T47D (cell line): ENCODE measurements around the gene GNAS.
A peak's percentile ranks its signal among the peaks of the same experiment; 100 is the strongest.
"Not testable (repeated sequence)": the region's sequence is repeated elsewhere in the genome, so short reads cannot be mapped to it uniquely, and the experiment has no call there.

Experiments used
- DNase-seq, 2 experiments: peaks; one replicate each; pipeline versions ENCODE4 v3.0.0 to v3.0.0-alpha.2; 2011 to 2012; ENCODE audit warnings: low read depth in 1 of 2, low spot score in 1 of 2
- JUND ChIP-seq: IDR thresholded peaks from 2 replicates; pipeline ENCODE4 v1.6.1; 2012; ENCODE audit warnings: low read depth
- in situ Hi-C: cut with HindIII; loops from 2 replicates; pipeline ENCODE4 v1.10.0; 2016; ENCODE audit warnings: low sequenced_read_pairs, low pct_unique_long_range_greater_than_20kb

Gene GNAS

GRCh38 chr20:58818586-58819285 is 33.8 kb upstream of the GNAS start:
- no peak for DNase-seq
- in situ Hi-C loops, result no loop called here
- TF ChIP-seq JUND, result no peak

GRCh38 chr20:58819921-58820320 is 32.6 kb upstream of the GNAS start:
- no peak for DNase-seq
- in situ Hi-C loops, result no loop called here
- no peak for TF ChIP-seq JUND

DNA sequence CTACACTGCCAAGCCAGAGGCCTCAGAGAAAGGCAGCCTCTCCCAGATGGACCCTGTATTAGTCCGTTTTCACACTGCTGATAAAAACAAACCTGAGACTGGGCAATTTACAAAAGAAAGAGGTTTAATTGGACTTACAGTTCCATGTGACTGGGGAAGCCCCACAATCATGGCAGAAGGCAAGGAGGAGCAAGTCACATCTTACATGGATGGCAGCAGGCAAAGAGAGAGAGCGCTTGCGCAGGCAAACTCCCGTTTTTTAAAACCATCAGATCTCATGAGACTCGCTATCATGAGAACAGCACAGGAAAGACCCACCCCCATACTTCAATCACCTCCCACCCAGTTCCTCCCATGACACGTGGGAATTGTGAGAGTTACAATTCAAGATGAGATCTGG is 32.0 kb upstream of the GNAS start:
- DNase-seq, in situ Hi-C loops: not testable (repeated sequence)

GRCh38 chr20:58822149-58822548 is 30.4 kb upstream of the GNAS start:
- no peak for TF ChIP-seq JUND
- DNase-seq, result no peak
- in situ Hi-C loops, result no loop called here

- TF ChIP-seq JUND, result no peak
- in situ Hi-C loops, result no loop called here
These were observed 29.5 kb upstream of the GNAS start for GRCh38 chr20:58822748-58823730.

DNA sequence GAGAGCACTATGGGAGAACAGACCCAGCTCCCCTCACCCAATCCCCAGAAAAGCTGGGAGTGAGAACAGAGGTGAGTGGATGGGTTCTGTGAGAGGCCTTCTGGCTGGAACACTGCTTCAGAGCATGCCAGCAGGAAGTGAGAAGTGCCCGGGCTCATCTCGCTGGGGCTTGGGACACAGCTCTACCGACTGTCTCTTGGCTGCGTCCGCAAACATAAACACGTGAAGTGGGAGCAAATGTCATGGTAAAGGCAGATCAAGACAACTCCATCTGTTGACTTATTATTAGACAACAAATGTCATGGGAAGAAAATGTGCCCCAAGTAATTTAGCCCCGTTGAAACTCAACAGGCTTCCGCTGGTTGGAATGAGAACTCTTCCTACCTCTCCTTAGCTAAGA is 27.7 kb upstream of the GNAS start:
- no peak for DNase-seq
- no peak for TF ChIP-seq JUND
- in situ Hi-C loops, result no loop called here

More at GRCh38 chr20:58822748-58823730, 29.5 kb upstream of the GNAS start:
- DNase-seq, result no peak

DNA sequence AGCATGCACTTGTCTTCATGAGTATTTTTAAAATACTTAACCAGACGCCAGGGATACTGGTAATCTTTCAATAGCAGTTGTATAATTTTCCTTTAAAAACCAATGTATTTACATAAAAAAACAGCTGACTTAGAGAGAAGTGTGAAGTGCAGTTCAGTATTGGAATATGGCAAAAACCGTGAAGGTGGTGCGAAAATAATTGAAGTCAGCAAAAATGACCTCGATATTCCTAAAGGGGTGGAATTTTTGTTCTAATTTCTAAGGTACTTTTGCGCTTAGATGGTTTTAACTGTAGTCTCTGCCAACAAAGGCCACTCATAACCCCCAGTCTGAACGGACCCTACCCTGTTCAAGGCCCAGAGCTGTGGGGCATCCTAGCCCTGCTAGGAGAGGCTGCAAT is 27.1 kb upstream of the GNAS start:
- TF ChIP-seq JUND, result no peak
- in situ Hi-C loops, result no loop called here
- no peak for DNase-seq

DNA sequence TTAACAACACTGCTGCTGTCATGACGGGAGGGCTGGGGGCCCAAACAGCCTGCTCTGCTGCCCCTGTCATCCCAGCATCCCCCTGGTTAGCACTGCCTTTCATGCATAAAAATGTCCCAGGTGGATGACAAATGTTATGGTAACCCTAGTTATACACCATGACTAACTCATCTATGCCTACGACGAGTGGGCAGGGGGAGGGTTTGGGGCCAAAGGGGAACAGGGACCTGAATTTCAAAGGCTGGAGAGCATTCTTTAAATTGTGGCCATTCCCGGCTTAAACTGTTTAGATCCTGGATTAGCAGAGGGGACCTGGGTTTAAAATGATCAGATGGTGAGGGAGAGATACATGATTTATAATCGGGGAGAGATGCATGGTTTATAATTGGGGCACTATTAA is 26.2 kb upstream of the GNAS start:
- DNase-seq, result no peak
- TF ChIP-seq JUND, result no peak
- in situ Hi-C loops, result no loop called here

GRCh38 chr20:58828136-58828535 is 24.4 kb upstream of the GNAS start:
- in situ Hi-C loops, result no loop called here
- no peak for DNase-seq
- TF ChIP-seq JUND, result no peak

DNA sequence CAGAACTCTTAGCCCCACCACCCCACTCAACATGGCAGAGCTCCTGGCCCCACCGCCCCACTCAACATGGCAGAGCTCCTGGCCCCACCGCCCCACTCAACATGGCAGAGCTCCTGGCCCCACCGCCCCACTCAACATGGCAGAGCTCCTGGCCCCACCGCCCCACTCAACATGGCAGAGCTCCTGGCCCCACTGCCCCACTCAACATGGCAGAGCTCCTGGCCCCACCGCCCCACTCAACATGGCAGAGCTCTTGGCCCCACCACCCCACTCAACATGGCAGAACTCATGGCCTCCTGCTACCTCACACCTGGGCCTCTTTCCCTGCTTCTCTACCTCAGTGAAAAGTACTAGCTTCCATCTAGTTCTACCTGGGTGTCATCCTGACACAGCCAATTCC is 23.7 kb upstream of the GNAS start:
- in situ Hi-C loops, DNase-seq: not testable (repeated sequence)

DNA sequence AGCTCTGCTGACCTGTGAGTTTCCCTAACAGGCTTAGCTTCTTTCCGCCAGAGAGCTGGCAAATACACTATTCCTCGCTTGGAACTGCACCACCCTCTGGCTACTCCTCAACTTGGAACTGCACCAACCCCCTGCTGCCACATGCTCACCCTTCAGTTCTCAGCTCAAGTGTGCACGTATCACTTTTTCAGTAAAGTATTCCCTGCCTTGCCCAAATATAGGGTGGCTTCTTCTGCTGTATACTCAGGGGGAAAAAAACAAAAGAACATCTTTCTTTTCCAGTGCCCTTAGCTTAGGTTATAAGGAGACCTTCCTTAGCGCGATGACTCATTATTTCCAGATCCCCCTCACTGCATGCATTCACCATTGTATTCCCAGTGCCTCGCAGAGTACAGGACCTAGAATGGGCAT is 23.0 kb upstream of the GNAS start:
- in situ Hi-C loops, result no loop called here
- no peak for TF ChIP-seq JUND
- peak in 1 of 2 experiments; percentile 53 for DNase-seq

- no peak for DNase-seq
- TF ChIP-seq JUND, result no peak
- in situ Hi-C loops, result no loop called here
These were observed 20.1 kb upstream of the GNAS start for GRCh38 chr20:58832457-58832856.

GRCh38 chr20:58833921-58834320 is 18.6 kb upstream of the GNAS start:
- TF ChIP-seq JUND, result no peak
- in situ Hi-C loops, result no loop called here
- no peak for DNase-seq

DNA sequence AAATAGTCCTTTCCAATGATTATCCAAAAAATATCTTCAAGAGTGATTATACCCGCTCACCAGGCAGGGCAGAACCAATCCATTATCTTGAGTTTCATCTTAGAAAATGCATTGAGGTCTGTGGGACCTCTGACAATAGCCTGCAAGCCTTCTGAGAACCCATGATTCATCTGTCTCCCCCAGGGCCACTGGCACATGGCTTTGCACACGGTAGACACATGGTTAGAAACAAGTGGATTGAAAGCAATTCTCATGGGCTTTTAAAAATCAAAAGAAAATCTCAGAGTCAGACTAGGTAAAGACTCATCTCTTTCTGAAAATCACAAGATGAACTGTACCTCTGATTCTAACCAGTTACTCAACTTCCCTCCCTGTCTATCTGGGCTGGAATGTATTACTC is 17.3 kb upstream of the GNAS start:
- DNase-seq, result no peak
- in situ Hi-C loops, result no loop called here
- no peak for TF ChIP-seq JUND
